Measurements from ENCODE around the gene ZSWIM9. TPM values are rescaled to one million over a fixed set of nuclear protein-coding genes. Genes with fewer than 3 reads are reported as not detected.

Gene ZSWIM9
- total RNA-seq, 2 experiments from 2014 or later: 9.0 to 10.3 TPM

GRCh38 chr19:48147597-48148175, 22.8 kb upstream of the ZSWIM9 start:
- H3K4me3 Mint-ChIP-seq: no peak overlapping the region
- peaks cover 56% of the 10 kb centered on the region for H3K36me3 Mint-ChIP-seq (ENCODE audit: low read depth)
- peaks cover 4% of the 10 kb centered on the region for H3K4me1 Mint-ChIP-seq (ENCODE audit: low read depth)
- POLR2A ChIA-PET: interaction anchor here (0.6 kb wide), 1 partner anchor 99 kb away, joined by 3 read pairs; no protein-coding TSS in a partner anchor
- DNase-seq (no peak), ATAC-seq (no peak)
- H3K9me3 Mint-ChIP-seq (ENCODE audit: insufficient read depth): no peaks in the 10 kb centered on the region
- CTCF ChIA-PET: interaction anchor here (1.2 kb wide), 1 partner anchor 40 kb away, joined by 3 read pairs; no protein-coding TSS in a partner anchor
- no peak overlapping the region for H3K27ac Mint-ChIP-seq
- H3K27me3 Mint-ChIP-seq (ENCODE audit: low read depth): no peaks in the 10 kb centered on the region

- Mint-ChIP-seq H3K4me3 (no peak overlapping the region), H3K9me3 (ENCODE audit: insufficient read depth) (no peaks in the 10 kb centered on the region), H3K36me3 (ENCODE audit: low read depth) (peaks cover 50% of the 10 kb centered on the region), H3K4me1 (ENCODE audit: low read depth) (peaks cover 4% of the 10 kb centered on the region), H3K27ac (peak overlapping the region; percentile 43), H3K27me3 (ENCODE audit: low read depth) (no peaks in the 10 kb centered on the region)
- ATAC-seq (no peak), DNase-seq (no peak)
- ChIA-PET POLR2A (no interaction called here), CTCF (no interaction called here)
These were observed 21.9 kb upstream of the ZSWIM9 start for GRCh38 chr19:48148576-48148975.

GRCh38 chr19:48149430-48149829, 21.1 kb upstream of the ZSWIM9 start:
- H3K4me3 Mint-ChIP-seq: no peak overlapping the region
- H3K9me3 Mint-ChIP-seq (ENCODE audit: insufficient read depth): no peaks in the 10 kb centered on the region
- DNase-seq: no peak
- no peak for ATAC-seq
- no peaks in the 10 kb centered on the region for H3K27me3 Mint-ChIP-seq (ENCODE audit: low read depth)
- peaks cover 50% of the 10 kb centered on the region for H3K36me3 Mint-ChIP-seq (ENCODE audit: low read depth)
- peaks cover 4% of the 10 kb centered on the region for H3K4me1 Mint-ChIP-seq (ENCODE audit: low read depth)
- ChIA-PET CTCF (no interaction called here), POLR2A (interaction anchor here (0.6 kb wide), 1 partner anchor 181 kb away, joined by 3 read pairs; no protein-coding TSS in a partner anchor)
- no peak overlapping the region for H3K27ac Mint-ChIP-seq

GRCh38 chr19:48152551-48152950, 17.9 kb upstream of the ZSWIM9 start:
- H3K27ac Mint-ChIP-seq: no peak overlapping the region
- ChIA-PET CTCF (interaction anchor here (0.6 to 5.3 kb wide), 12 partner anchors 11 to 191 kb away, joined by 3 to 50 read pairs (median 4); partner anchors contain the start of gene PLA2G4C), POLR2A (no interaction called here)
- no peaks in the 10 kb centered on the region for H3K9me3 Mint-ChIP-seq (ENCODE audit: insufficient read depth)
- ATAC-seq: peak; percentile 49
- peak; percentile 77 for DNase-seq
- peaks cover 4% of the 10 kb centered on the region for H3K4me1 Mint-ChIP-seq (ENCODE audit: low read depth)
- H3K36me3 Mint-ChIP-seq (ENCODE audit: low read depth): peaks cover 53% of the 10 kb centered on the region
- no peaks in the 10 kb centered on the region for H3K27me3 Mint-ChIP-seq (ENCODE audit: low read depth)
- no peak overlapping the region for H3K4me3 Mint-ChIP-seq

GRCh38 chr19:48154003-48154402, 16.5 kb upstream of the ZSWIM9 start:
- peaks cover 55% of the 10 kb centered on the region for H3K36me3 Mint-ChIP-seq (ENCODE audit: low read depth)
- H3K4me3 Mint-ChIP-seq: no peak overlapping the region
- H3K27me3 Mint-ChIP-seq (ENCODE audit: low read depth): no peaks in the 10 kb centered on the region
- no peak for DNase-seq
- H3K9me3 Mint-ChIP-seq (ENCODE audit: insufficient read depth): no peaks in the 10 kb centered on the region
- H3K4me1 Mint-ChIP-seq (ENCODE audit: low read depth): peaks cover 4% of the 10 kb centered on the region
- peak overlapping the region; percentile 6 for H3K27ac Mint-ChIP-seq
- ATAC-seq: no peak
- POLR2A ChIA-PET: no interaction called here
- CTCF ChIA-PET: interaction anchor here (0.9 to 5.3 kb wide), 5 partner anchors 45 to 190 kb away, joined by 3 to 50 read pairs (median 3); partner anchors contain the start of gene PLA2G4C

- Mint-ChIP-seq H3K36me3 (ENCODE audit: low read depth) (peaks cover 61% of the 10 kb centered on the region), H3K27ac (no peak overlapping the region), H3K9me3 (ENCODE audit: insufficient read depth) (no peaks in the 10 kb centered on the region), H3K4me3 (no peak overlapping the region), H3K4me1 (ENCODE audit: low read depth) (no peaks in the 10 kb centered on the region), H3K27me3 (ENCODE audit: low read depth) (no peaks in the 10 kb centered on the region)
- DNase-seq (no peak), ATAC-seq (no peak)
- ChIA-PET POLR2A (no interaction called here), CTCF (no interaction called here)
These were observed 12.2 kb upstream of the ZSWIM9 start for GRCh38 chr19:48158210-48158790.

GRCh38 chr19:48168689-48169088, 1.8 kb upstream of the ZSWIM9 start:
- peak overlapping the region; percentile 14 for H3K27ac Mint-ChIP-seq

GRCh38 chr19:48169578-48169938, 922 bp upstream of the ZSWIM9 start:
- peaks cover 39% of the 10 kb centered on the region for H3K4me1 Mint-ChIP-seq (ENCODE audit: low read depth)
- peaks cover 46% of the 10 kb centered on the region for H3K36me3 Mint-ChIP-seq (ENCODE audit: low read depth)
- peak overlapping the region; percentile 98 for H3K27ac Mint-ChIP-seq
- DNase-seq (peak; percentile 93), ATAC-seq (peak; percentile 13)
- CTCF ChIA-PET: interaction anchor here (1.3 kb wide), 1 partner anchor 91 kb away, joined by 5 read pairs; no protein-coding TSS in a partner anchor
- POLR2A ChIA-PET: interaction anchor here (0.6 to 1.2 kb wide), 3 partner anchors 86 to 91 kb away, joined by 3 to 4 read pairs (median 3); partner anchors contain the start of gene CARD8
- no peaks in the 10 kb centered on the region for H3K9me3 Mint-ChIP-seq (ENCODE audit: insufficient read depth)
- no peaks in the 10 kb centered on the region for H3K27me3 Mint-ChIP-seq (ENCODE audit: low read depth)
- H3K4me3 Mint-ChIP-seq: peak overlapping the region; percentile 88

More at GRCh38 chr19:48168689-48169088, 1.8 kb upstream of the ZSWIM9 start:
- ATAC-seq: no peak
- Mint-ChIP-seq H3K9me3 (ENCODE audit: insufficient read depth) (no peaks in the 10 kb centered on the region), H3K36me3 (ENCODE audit: low read depth) (peaks cover 45% of the 10 kb centered on the region), H3K4me1 (ENCODE audit: low read depth) (peaks cover 38% of the 10 kb centered on the region), H3K27me3 (ENCODE audit: low read depth) (no peaks in the 10 kb centered on the region), H3K4me3 (peak overlapping the region; percentile 88)
- ChIA-PET CTCF (interaction anchor here (1.3 kb wide), 1 partner anchor 92 kb away, joined by 5 read pairs; no protein-coding TSS in a partner anchor), POLR2A (interaction anchor here (0.9 kb wide), 1 partner anchor 87 kb away, joined by 4 read pairs; the partner anchor contains the start of gene CARD8)
- no peak for DNase-seq

- H3K4me1 Mint-ChIP-seq (ENCODE audit: low read depth): peaks cover 49% of the 10 kb centered on the region
These were observed 402 bp downstream of the ZSWIM9 start for GRCh38 chr19:48170817-48171347.

GRCh38 chr19:48171710-48172109, 1.2 kb downstream of the ZSWIM9 start:
- H3K27me3 Mint-ChIP-seq (ENCODE audit: low read depth): no peaks in the 10 kb centered on the region
- H3K4me1 Mint-ChIP-seq (ENCODE audit: low read depth): peaks cover 49% of the 10 kb centered on the region

More at GRCh38 chr19:48170817-48171347, 402 bp downstream of the ZSWIM9 start:
- ATAC-seq: no peak
- CTCF ChIA-PET: interaction anchor here (1.8 kb wide), 1 partner anchor 63 kb away, joined by 7 read pairs; no protein-coding TSS in a partner anchor
- H3K27me3 Mint-ChIP-seq (ENCODE audit: low read depth): no peaks in the 10 kb centered on the region
- DNase-seq: no peak
- H3K9me3 Mint-ChIP-seq (ENCODE audit: insufficient read depth): no peaks in the 10 kb centered on the region
- POLR2A ChIA-PET: interaction anchor here (0.8 to 1.2 kb wide), 3 partner anchors 26 to 89 kb away, joined by 3 to 5 read pairs (median 4); no protein-coding TSS in a partner anchor
- H3K4me3 Mint-ChIP-seq: peak overlapping the region; percentile 88
- H3K36me3 Mint-ChIP-seq (ENCODE audit: low read depth): peaks cover 49% of the 10 kb centered on the region
- H3K27ac Mint-ChIP-seq: peak overlapping the region; percentile 98

GRCh38 chr19:48174445-48175030, 4.1 kb downstream of the ZSWIM9 start:
- ChIA-PET CTCF (interaction anchor here (1.0 to 2.2 kb wide), 3 partner anchors 14 to 20 kb away, joined by 3 to 8 read pairs (median 4); no protein-coding TSS in a partner anchor), POLR2A (no interaction called here)
- Mint-ChIP-seq H3K4me3 (no peak overlapping the region), H3K36me3 (ENCODE audit: low read depth) (peaks cover 51% of the 10 kb centered on the region), H3K4me1 (ENCODE audit: low read depth) (peaks cover 26% of the 10 kb centered on the region), H3K27me3 (ENCODE audit: low read depth) (no peaks in the 10 kb centered on the region), H3K9me3 (ENCODE audit: insufficient read depth) (no peaks in the 10 kb centered on the region), H3K27ac (peak overlapping the region; percentile 33)
- DNase-seq: no peak
- ATAC-seq: no peak

More at GRCh38 chr19:48171710-48172109, 1.2 kb downstream of the ZSWIM9 start:
- peak overlapping the region; percentile 88 for H3K4me3 Mint-ChIP-seq
- H3K9me3 Mint-ChIP-seq (ENCODE audit: insufficient read depth): no peaks in the 10 kb centered on the region
- H3K36me3 Mint-ChIP-seq (ENCODE audit: low read depth): peaks cover 51% of the 10 kb centered on the region
- POLR2A ChIA-PET: interaction anchor here (0.7 to 0.9 kb wide), 3 partner anchors 32 to 89 kb away, joined by 3 to 5 read pairs (median 4); no protein-coding TSS in a partner anchor
- DNase-seq: no peak
- no peak overlapping the region for H3K27ac Mint-ChIP-seq
- ATAC-seq: no peak
- CTCF ChIA-PET: interaction anchor here (1.8 kb wide), 1 partner anchor 64 kb away, joined by 7 read pairs; no protein-coding TSS in a partner anchor

Measured in activated CD8-positive, alpha-beta T cell treated with anti-CD3 and anti-CD28 coated beads, Interleukin-2, amount 10 ng/mL, durations not matched to agents 7 days and 5 days (primary cell).